ENCODE measurements around the gene PTDSS2.
"Not testable (repeated sequence)": the region's sequence is repeated elsewhere in the genome, so short reads cannot be mapped to it uniquely, and the experiment has no call there.

Gene PTDSS2

GRCh38 chr11:413120-414081, 36.7 kb upstream of the PTDSS2 start:
- in situ Hi-C loops (cut with MboI; ENCODE audit: low sequenced_read_pairs): no loop called here

GRCh38 chr11:414318-414857, 35.7 kb upstream of the PTDSS2 start:
- in situ Hi-C loops (cut with MboI; ENCODE audit: low sequenced_read_pairs): no loop called here

- in situ Hi-C loops (cut with MboI; ENCODE audit: low sequenced_read_pairs): no loop called here
These were observed 34.4 kb upstream of the PTDSS2 start for GRCh38 chr11:415640-416041.

- in situ Hi-C loops (cut with MboI; ENCODE audit: low sequenced_read_pairs): no loop called here
These were observed 33.9 kb upstream of the PTDSS2 start for GRCh38 chr11:416051-416756.

- in situ Hi-C loops (cut with MboI; ENCODE audit: low sequenced_read_pairs): no loop called here
These were observed 33.1 kb upstream of the PTDSS2 start for GRCh38 chr11:416757-417621.

GRCh38 chr11:417652-418342, 32.3 kb upstream of the PTDSS2 start:
- in situ Hi-C loops (cut with MboI; ENCODE audit: low sequenced_read_pairs): no loop called here

GRCh38 chr11:418343-419247, 31.5 kb upstream of the PTDSS2 start:
- in situ Hi-C loops (cut with MboI; ENCODE audit: low sequenced_read_pairs): no loop called here

GRCh38 chr11:419248-420005, 30.7 kb upstream of the PTDSS2 start:
- in situ Hi-C loops (cut with MboI; ENCODE audit: low sequenced_read_pairs): no loop called here

- in situ Hi-C loops (cut with MboI; ENCODE audit: low sequenced_read_pairs): no loop called here
These were observed 29.8 kb upstream of the PTDSS2 start for GRCh38 chr11:420054-420910.

GRCh38 chr11:420911-421321, 29.2 kb upstream of the PTDSS2 start:
- in situ Hi-C loops (cut with MboI; ENCODE audit: low sequenced_read_pairs): no loop called here

GRCh38 chr11:422249-422656, 27.8 kb upstream of the PTDSS2 start:
- in situ Hi-C loops (cut with MboI; ENCODE audit: low sequenced_read_pairs): no loop called here

- in situ Hi-C loops (cut with MboI; ENCODE audit: low sequenced_read_pairs): no loop called here
These were observed 25.8 kb upstream of the PTDSS2 start for GRCh38 chr11:424232-424631.

- in situ Hi-C loops (cut with MboI; ENCODE audit: low sequenced_read_pairs): not testable (repeated sequence)
These were observed 25.3 kb upstream of the PTDSS2 start for GRCh38 chr11:424766-425165.

GRCh38 chr11:425301-425700, 24.8 kb upstream of the PTDSS2 start:
- in situ Hi-C loops (cut with MboI; ENCODE audit: low sequenced_read_pairs): no loop called here

GRCh38 chr11:426851-427250, 23.2 kb upstream of the PTDSS2 start:
- in situ Hi-C loops (cut with MboI; ENCODE audit: low sequenced_read_pairs): no loop called here

- in situ Hi-C loops (cut with MboI; ENCODE audit: low sequenced_read_pairs): no loop called here
These were observed 21.8 kb upstream of the PTDSS2 start for GRCh38 chr11:428295-428694.

- in situ Hi-C loops (cut with MboI; ENCODE audit: low sequenced_read_pairs): no loop called here
These were observed 20.7 kb upstream of the PTDSS2 start for GRCh38 chr11:429391-429790.

Measured in hTERT RPE-1 (cell line).